ENCODE results near the gene RALB. TPM values are rescaled to one million over a fixed set of nuclear protein-coding genes. Genes with fewer than 3 reads are reported as not detected.

RALB gene
- total and polyA plus RNA-seq, 2 of the 8 experiments (the other 6 are each of a cell fraction or from before 2014, with no cell fraction given), result 12.0 to 16.6 TPM

DNA sequence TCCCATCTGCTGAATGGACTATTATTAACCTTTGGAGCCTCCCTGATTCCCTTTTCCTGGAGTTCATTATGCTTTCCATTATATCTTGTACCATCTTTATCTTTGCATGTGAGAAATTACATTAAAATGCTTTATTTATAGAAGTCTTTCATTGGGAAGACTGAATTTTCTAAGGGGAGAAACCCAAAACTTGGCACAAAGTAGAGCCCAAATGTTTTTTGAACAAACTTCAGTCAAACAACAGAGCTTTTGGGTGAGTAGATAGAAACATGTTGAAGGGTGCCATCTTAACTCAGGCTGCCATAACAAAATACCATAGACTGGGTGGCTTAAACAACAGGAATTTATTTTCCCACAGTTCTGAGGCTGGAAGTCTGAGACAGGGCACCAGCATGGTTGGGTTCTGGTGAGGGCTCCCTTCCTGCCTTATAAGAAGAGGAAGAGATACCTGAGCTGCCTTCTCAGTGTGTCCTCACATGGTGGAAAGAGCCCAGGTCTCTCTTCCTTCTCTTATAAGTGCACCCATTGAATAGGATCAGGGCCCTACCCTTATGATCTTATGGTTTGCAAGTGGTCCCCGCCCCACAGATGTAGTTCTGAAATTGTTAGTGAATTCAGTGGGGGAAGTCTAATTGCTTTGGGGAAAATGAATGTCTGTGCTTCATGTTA lies 19.2 kb downstream of the RALB start:
- FAIRE-seq (no peak), DNase-seq (ENCODE audit: low read depth in 1 of 2, low spot score in 2 of 2) (no peak)
- no peak overlapping the region for H3K4me3 ChIP-seq (ENCODE audit: extremely low read depth in 1 of 4, insufficient read depth in 2 of 4, low read depth in 3 of 4, low read length in 4 of 4)
- H2AFZ ChIP-seq (ENCODE audit: low read length), result no peak overlapping the region
- 88% methylated on average over 1 of the region's 1 CpG; no CpG with 5 or more reads in 1 of the 2 experiments for WGBS, 2 experiments (ENCODE audit: extremely low coverage in 1 of 2, insufficient coverage in 1 of 2, insufficient read length in 1 of 2, insufficient replicate concordance in 2 of 2, low coverage in 1 of 2, low lambda C conversion rate in 2 of 2, missing lambda C conversion rate in 1 of 2)
- no peak overlapping the region for H4K8ac ChIP-seq (ENCODE audit: extremely low read depth, insufficient read depth, low read length)
- no peaks in the 10 kb centered on the region for H3K23me2 ChIP-seq (ENCODE audit: low read depth, low read length)
- H4K91ac ChIP-seq (replicated peaks; ENCODE audit: insufficient read length, low read length), result no peak overlapping the region
- no peak overlapping the region for H3K4me2 ChIP-seq (ENCODE audit: insufficient read depth in 1 of 2, low read depth in 2 of 2, low read length in 2 of 2)
- no peak overlapping the region for H3K27ac ChIP-seq (ENCODE audit: low read depth, low read length)
- no peaks in the 10 kb centered on the region for H3K79me1 ChIP-seq (ENCODE audit: low read depth, low read length)
- H3K79me2 ChIP-seq (ENCODE audit: control insufficient read depth in 1 of 2, insufficient read depth in 2 of 2, low read length in 2 of 2), result no peaks in the 10 kb centered on the region
- no peak overlapping the region for H2BK20ac ChIP-seq (ENCODE audit: low read length)
- peaks cover 2 to 7% (median 4%) of the 10 kb centered on the region in 4 experiments; a peak in 5 of 7 replicates for H3K4me1 ChIP-seq (replicated peaks in 1 of 4; ENCODE audit: control insufficient read depth in 3 of 4, insufficient read depth in 4 of 4, low read length in 3 of 4)
- no peak overlapping the region for H2BK15ac ChIP-seq (ENCODE audit: low read length)
- ChIA-PET CTCF (ENCODE audit: partially characterized antibody) (interaction anchor here (1.5 to 1.7 kb wide), 2 partner anchors 12 to 20 kb away, joined by 3 to 5 read pairs; no protein-coding TSS in a partner anchor), POLR2A (ENCODE audit: partially characterized antibody) (interaction anchor here (0.5 kb wide), 1 partner anchor 29 kb away, joined by 3 read pairs; no protein-coding TSS in a partner anchor)
- H3K9ac ChIP-seq (replicated peaks in 1 of 4; ENCODE audit: extremely low read depth in 1 of 4, low read depth in 3 of 4, low read length in 3 of 4), result no peak overlapping the region
- no peaks in the 10 kb centered on the region for H3K36me3 ChIP-seq (ENCODE audit: control insufficient read depth in 2 of 4, insufficient read depth in 4 of 4, low read length in 3 of 4)
- no peak overlapping the region for H3K23ac ChIP-seq (ENCODE audit: insufficient read length)
- no peak overlapping the region for H2BK120ac ChIP-seq (replicated peaks; ENCODE audit: low read depth, low read length)
- no peak overlapping the region for H2BK12ac ChIP-seq (ENCODE audit: low read depth, low read length)
- no peak overlapping the region for H3K56ac ChIP-seq (replicated peaks; ENCODE audit: insufficient read length, low read depth, low read length)
- H3K9me3 ChIP-seq (ENCODE audit: insufficient read depth in 2 of 2, low read depth in 1 of 2, low read length in 1 of 2), result peaks cover 0 to 4% of the 10 kb centered on the region in 2 experiments; a peak in 1 of 4 replicates
- no peak overlapping the region for H2BK5ac ChIP-seq (ENCODE audit: low read depth, low read length)
- no peaks in the 10 kb centered on the region for H3K27me3 ChIP-seq (replicated peaks in 1 of 4; ENCODE audit: control insufficient read depth in 3 of 4, extremely low read depth in 1 of 4, insufficient read depth in 3 of 4, low read length in 3 of 4)
- H3K14ac ChIP-seq (ENCODE audit: insufficient read length), result no peak overlapping the region
- H3K4ac ChIP-seq (replicated peaks; ENCODE audit: insufficient read length, low read depth, low read length), result no peak overlapping the region
- H2AK5ac ChIP-seq (ENCODE audit: low read depth, low read length), result no peak overlapping the region
- H3K18ac ChIP-seq (ENCODE audit: extremely low read depth, low read length), result no peak overlapping the region
- H4K20me1 ChIP-seq (replicated peaks in 1 of 2; ENCODE audit: control insufficient read depth in 1 of 2, insufficient read depth in 2 of 2, low read length in 2 of 2), result no peaks in the 10 kb centered on the region
- no peak overlapping the region for H4K5ac ChIP-seq (ENCODE audit: insufficient read length, low read depth, low read length)
- TF ChIP-seq KDM1A (IDR thresholded peaks at IDR 0.05; ENCODE audit: borderline replicate concordance, low read length) (no peak), BCL11A (IDR thresholded peaks at IDR 0.05; ENCODE audit: low read depth in 2 of 2, low read length in 2 of 2) (no peak), SIX5 (IDR thresholded peaks at IDR 0.05; ENCODE audit: low read depth, low read length) (no peak), TBP (IDR thresholded peaks at IDR 0.05; ENCODE audit: low read depth, low read length) (no peak), JUND (IDR thresholded peaks at IDR 0.05; ENCODE audit: low read length) (no peak)
